GM21619 (cell line): ENCODE results near the gene LIX1.

Source experiments
- ATAC-seq: cut with Tn5 transposase; IDR thresholded peaks from one replicate; pipeline ENCODE4 v1.9.1; 2021; ENCODE audit not compliant: unreplicated experiment

LIX1 gene

DNA sequence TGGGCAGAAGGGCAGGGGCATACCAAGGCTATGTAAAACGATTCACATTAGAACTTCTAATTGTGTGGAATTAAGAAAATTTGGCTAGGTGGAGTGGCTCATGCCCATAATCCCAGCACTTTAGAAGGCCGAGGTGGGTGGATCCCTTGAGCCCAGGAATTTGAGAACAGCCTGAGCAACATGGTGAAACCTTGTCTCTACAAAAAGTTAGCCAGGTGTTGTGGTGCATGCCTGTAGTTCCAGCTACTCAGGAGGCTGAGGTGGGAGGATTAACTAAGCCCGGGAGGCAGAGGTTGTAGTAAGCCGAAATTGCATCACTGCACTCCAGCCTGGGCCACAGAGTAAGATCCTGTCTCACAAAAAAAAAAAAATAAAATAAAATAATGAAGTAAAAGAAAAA is 65.2 kb downstream of the LIX1 start:
- no peak for ATAC-seq

DNA sequence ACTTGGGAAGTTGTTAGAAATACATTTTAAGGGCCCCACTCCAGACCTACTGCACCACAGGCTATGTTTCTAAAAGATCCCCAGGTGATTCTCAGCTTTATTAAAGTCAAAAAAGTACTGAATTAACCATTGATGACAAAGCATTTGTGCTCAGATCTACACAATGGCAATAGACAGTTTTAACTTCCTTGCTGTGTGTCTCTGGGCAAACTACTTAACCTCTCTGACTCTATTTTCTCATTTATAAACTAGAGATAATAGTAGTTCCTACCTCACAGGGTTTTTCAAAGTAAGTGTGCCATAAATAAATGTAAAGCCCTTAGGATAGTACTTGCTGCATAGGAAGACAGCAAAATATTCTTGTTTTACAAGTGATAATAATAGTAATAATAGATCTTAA is 66.3 kb downstream of the LIX1 start:
- ATAC-seq, result no peak

GRCh38 chr5:97075649-97076048 is 66.8 kb downstream of the LIX1 start:
- ATAC-seq, result no peak

GRCh38 chr5:97074859-97075489 is 67.4 kb downstream of the LIX1 start:
- ATAC-seq, result no peak

DNA sequence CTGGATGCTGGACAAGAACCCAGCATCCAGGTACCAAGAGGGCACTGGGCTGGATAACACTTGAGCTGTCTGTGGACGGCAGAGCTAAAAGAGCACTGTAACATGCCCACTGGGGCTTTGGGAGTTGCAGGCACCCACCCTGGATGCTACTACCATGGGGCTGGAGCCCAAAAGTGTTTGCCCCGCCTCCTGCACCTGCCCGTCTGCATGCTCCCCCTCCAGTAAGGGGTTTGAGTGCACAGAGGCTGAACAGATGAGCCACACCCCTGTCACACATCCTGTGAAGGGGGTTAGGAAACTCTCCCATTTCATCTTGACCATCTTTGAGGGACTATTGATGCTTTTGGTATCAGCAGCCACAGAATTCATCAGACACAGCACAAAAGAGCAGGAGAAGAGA is 69.0 kb downstream of the LIX1 start:
- no peak for ATAC-seq

GRCh38 chr5:97072696-97073095 is 69.7 kb downstream of the LIX1 start:
- no peak for ATAC-seq

- ATAC-seq, result no peak
These were observed 70.4 kb downstream of the LIX1 start for GRCh38 chr5:97071993-97072392.

DNA sequence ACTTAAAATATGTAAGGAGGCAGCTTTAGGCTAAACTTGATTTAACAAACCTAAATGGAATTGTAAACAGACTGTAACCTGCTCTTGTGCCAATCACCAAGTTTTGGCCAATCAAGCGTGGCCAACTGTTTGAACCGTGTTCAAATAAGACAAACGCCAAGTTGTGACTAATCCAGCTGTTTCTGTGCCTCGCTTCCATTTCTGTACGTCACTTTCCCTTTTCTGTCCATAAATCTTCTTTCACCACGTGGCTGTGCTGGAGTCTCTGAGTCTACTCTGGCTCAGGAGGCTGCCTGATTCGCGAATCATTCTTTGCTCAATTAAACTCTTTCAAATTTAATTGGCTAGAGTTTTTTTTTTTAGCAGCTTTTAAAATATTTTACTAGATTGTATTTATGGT is 71.3 kb downstream of the LIX1 start:
- ATAC-seq, result no peak

DNA sequence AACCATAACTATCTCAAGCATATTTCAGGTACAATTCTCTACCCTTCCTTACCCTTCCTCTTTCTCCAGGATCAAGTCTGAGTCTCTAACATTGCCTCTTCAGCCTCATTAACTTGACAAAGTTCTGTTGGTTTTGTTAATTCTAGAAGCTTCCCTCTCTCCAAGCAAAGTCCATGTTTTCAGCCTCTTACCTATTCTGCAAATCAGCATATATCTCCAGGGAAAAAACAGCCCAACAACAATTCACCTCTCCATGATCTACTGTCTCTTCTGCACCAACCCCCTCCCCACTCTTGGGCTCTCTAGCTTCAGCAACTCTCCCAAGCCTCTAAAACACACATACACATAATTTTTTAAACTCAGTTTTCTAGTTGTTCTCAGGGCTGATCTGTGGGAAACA is 72.2 kb downstream of the LIX1 start:
- ATAC-seq, result no peak

GRCh38 chr5:97067296-97067850 is 75.0 kb downstream of the LIX1 start:
- no peak for ATAC-seq

- ATAC-seq, result no peak
These were observed 76.9 kb downstream of the LIX1 start for GRCh38 chr5:97065475-97065874.

DNA sequence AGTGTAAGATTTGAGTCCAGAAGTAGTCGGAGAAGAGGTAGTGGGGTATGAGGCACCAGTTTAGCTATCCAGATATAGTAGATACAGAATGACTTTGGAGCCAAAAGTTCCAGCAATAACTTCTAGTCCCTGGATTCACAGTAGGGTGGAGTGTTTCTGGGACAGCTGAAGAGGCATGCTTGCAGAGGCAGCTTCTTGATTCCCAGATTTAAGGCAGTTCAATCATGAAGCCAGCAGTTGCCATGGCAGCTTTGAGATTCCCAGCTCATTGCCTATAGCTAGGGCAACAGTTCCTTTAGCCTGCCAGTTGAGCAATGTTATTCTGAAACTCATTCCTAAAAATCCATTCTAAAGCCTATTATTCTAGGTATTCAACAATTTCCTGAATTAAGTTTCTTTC is 79.2 kb downstream of the LIX1 start:
- no peak for ATAC-seq

DNA sequence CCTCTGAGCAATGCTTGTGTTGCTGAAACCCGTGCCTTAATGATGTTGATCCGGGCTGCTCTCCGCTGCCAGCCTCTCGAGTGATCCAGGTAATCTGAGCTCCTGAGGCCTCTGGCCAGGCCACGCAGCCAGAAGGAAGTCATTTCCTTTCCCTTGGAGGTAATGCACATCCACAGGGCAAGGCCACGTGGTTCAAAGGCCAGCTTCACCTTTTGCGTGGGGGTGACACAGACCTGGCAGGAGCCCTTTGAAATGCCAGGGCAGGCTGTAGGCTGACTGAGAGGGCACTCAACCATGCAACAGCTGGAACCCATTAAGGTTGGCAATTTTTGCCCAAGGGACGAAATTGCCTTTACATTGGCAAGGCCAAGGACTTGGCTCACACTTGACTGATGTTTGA is 80.4 kb downstream of the LIX1 start:
- no peak for ATAC-seq

DNA sequence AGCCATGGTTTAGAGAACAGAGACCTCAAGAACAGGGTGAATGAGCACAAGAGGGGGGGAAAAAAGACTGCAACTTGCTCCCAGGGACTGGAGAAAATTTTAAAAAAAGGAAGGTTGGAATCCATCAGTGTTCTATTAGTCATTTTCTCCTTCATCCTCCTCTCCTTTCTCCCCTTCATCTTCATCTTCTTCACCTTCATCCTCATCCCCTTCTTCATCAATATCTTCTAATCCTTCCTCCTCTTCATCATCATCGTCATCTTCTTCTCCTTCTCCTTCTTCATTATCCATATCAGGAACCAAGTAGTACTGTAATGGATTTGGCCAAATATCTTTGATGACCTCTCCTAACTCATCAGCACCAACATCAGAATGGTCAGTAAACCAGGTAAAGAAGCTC is 86.1 kb downstream of the LIX1 start:
- no peak for ATAC-seq

GRCh38 chr5:97049175-97049574 is 93.2 kb downstream of the LIX1 start:
- ATAC-seq, result no peak

- ATAC-seq, result no peak
These were observed 95.3 kb downstream of the LIX1 start for GRCh38 chr5:97047076-97047475.

DNA sequence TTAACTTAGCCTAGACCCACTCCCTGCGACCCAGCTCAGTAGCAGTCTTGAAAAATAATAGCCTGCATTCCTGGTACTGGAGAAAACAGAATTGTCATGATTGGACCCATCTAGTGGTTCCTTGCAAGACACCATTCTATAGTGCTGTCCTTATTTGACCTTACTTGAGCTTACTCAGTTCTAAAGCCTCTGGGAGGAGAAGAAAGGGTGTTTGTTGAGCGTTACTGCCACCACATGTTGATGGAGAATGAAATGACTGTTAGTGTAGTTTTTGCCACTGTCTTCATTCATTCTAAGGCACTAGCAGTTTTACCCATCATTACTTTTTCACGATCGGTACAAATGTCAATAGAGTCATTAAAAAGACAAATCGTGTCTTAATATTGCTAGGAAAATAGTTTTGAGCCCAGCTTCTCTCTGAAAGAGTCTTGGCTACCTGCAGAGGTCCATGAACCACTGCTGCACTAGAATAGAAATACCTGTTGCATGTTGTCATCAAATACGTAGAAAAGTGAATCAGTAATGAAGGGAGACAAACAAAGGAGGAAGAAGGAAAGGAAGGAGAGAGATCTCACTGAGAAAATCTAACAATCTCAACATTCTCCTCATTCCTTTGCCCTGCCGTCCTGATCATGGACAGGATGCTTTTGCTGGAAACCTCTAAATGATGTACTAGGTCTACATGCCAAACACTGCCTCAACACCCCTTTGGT is 96.0 kb downstream of the LIX1 start:
- ATAC-seq, result no peak

GRCh38 chr5:97044052-97044451 is 98.4 kb downstream of the LIX1 start:
- ATAC-seq, result no peak

DNA sequence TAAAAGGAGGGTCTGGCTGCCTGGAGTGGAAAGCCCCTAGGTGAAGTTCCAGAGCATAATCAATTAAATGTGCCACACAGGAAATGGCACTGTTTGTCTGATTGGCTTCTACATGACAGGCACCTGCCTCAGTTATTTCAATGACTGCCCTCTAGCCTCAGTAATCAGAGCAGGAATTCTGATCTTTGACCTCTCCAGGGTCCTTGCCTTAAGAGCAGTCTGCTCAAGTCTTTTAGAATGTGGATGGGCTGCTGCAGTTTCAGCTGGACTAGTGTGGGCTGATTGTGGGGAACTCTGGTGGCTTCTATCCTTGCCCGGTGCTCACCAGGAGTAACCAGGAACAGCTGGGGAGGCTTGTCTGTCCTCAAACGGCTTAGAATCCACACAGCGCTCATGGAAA is 98.9 kb downstream of the LIX1 start:
- no peak for ATAC-seq

GRCh38 chr5:97042996-97043395 is 99.4 kb downstream of the LIX1 start:
- ATAC-seq, result no peak
